Right lobe of liver (tissue), 4 donors: ENCODE measurements around the gene MROH8.

Source experiments
- CTCF ChIP-seq, 4 donors: fragments of 200-600 bp in 3 of 4; fragments of 450-650 bp in 1 of 4; IDR thresholded peaks; one replicate each; pipeline versions ENCODE4 v1.5.1 to v1.8.0; 2016 to 2022; ENCODE audit warnings: antibody characterized with exemption in 4 of 4, mild to moderate bottlenecking in 2 of 4
- POLR2A ChIP-seq: fragments of 450-650 bp; IDR thresholded peaks from one replicate; pipeline ENCODE4 v1.6.1; 2017; ENCODE audit warnings: antibody characterized with exemption, mild to moderate bottlenecking
- donor health status: DM: no; HTN: no; CAD: no.
- donor health status: DM: no; HTN: no; CAD: no.
- donor health status: DM: no; HTN: yes; CAD: no.

DNA sequence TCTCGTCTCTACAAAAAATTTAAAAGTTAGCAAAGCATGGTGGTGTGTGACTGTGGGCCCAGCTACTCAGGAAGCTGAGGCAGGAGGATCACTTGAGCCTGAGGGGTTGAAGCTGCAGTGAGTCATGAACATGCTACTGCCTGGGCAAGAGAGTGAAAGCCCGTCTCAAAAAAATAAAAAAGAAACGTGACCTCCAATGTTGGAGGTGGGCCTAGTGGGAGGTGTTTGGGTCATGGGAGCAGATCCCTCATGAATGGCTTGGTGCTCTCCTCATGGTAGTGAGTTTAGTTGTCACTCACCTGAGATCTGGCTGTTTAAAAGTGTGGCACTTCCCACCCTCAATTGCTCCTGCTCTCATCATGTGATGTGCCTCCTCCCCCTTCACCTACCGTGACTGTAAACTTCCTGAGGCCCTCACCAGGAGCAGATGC is 107.9 kb downstream of the MROH8 start:
- TF ChIP-seq CTCF (IDR thresholded peaks at IDR 0.05) (no peak), POLR2A (no peak)
